ENCODE measurements around the gene PCDH11X.
"Not testable (repeated sequence)": the region's sequence is repeated elsewhere in the genome, so short reads cannot be mapped to it uniquely, and the experiment has no call there.

DNA sequence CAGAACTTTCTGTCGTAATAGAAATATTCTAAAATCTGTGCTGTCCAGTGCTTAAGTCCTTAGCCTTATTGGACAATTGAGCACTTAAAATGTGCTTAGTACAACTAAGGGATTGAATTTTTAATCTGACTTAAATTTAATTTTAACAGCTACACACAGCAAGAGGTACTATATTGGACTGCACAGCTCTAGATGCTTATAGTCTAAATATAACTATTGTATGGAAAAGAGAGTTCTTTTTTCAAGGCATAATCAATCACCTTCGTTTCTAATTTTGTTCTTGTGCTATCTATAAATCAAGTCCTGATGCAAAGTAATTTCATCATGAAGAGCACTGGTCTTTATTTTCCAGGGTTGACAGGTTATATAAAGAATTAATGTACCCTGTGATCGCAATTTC lies 38.4 kb downstream of the PCDH11X start:
- TF ChIP-seq CTCF, POLR2A (IDR thresholded peaks at IDR 0.05): not testable (repeated sequence)

All from body of pancreas (tissue), 4 donors.